SK-N-DZ (cell line): ENCODE measurements around the gene GZMM.

ENCODE experiments used
- DNase-seq: peaks from one replicate; pipeline ENCODE4 v3.0.0-alpha.2; 2015; ENCODE audit warnings: low spot score

GZMM gene

GRCh38 chr19:533364-534058, 10.3 kb upstream of the GZMM start:
- no peak for DNase-seq

GRCh38 chr19:534088-534487, 9.8 kb upstream of the GZMM start:
- DNase-seq, result no peak

DNA sequence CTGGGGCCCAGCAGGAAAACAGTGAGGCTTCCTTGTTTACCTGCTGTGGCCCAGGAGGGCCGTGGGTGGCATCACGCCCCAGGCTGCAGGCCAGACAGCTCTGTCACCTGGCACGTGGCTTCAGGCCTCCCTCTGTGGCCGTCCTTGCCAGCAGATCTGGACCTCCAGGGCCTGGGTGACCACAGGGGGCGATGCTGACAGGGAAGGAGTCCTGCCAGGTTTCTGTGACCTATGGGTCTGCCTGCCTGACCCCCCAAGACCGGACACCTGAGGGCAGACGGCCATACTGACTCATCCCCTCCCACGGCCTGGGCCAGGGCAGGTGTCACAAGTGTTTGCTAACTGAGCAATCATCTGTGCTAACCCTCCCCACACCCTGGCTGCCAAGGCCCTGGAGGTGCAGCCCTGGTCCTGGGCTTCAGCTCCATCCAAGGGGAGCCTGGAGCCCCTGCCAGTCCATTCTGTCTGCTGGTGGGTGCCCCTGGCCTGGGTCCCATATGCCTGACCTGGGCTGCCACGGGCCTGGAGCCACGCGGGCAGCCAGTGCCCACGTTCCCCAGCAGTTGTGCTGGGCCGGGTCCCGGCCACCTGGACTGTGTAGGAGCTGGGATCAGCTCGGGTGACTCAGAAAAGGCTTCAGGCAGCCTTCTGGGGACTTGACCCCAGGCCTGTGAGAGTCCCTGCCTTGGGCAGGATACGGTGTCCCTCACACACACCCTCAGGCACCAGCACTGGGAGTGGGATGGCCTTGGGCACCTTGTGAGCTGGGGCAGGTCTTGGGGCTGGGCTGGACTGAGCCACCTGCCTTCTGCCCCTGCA, 8.6 kb upstream of the GZMM start:
- no peak for DNase-seq

DNA sequence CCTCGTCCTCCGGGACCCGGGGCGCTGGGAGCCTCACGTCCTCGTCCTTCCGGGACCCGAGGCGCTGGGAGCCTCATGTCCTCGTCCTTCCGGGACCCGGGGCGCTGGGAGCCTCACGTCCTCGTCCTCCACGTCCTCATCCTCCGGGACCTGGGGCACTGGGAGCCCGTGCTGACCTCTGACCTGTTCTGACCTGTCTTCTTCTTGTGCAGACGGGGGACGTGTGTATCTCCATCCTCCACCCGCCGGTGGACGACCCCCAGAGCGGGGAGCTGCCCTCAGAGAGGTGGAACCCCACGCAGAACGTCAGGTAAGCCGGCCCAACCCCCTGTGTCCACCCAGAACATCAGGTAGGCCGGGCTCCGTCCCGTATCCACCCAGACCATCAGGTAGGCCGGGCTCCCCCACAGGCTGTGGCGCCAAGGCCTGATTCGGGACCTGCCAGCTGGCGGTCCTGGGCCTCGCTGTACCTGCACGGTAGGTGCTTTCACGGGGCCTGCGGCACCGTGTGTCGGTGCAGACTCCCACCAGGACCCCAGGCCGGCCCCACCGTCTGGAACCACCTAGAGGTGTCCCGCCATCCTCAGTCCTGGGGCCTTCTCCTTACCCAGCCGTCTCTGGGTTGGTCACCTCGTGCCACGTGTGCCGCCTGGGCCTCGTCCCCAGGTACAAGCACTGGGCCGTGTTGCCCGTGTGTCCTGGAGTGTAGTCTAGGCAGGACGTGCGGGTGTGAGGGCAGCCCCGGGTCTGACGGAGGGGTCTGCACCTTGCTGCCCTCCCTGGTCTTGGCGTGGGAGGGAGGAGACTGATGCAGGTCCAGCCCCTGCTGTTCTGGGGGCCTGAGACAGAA, 7.6 kb upstream of the GZMM start:
- DNase-seq, result no peak

DNA sequence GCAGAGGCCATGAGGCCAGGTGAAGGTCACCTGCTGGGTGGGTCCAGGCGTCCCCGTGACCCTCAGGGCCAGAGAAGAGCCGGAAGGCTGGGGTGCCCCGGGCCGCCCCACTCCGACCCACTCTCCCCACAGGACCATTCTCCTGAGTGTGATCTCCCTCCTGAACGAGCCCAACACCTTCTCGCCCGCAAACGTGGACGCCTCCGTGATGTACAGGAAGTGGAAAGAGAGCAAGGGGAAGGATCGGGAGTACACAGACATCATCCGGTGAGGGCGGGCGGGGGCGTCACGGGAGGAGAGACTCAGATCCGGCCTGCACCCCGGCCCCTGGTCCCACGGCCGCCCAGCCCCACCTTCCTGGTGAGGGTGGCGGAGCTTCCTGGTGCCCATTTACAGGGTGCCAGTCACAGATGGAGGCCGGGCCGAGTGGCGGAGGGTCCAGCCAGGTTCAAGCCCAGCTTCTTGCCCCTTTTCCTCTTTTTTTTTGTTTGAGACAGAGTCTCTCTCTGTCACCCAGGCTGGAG, 6.9 kb upstream of the GZMM start:
- DNase-seq, result no peak

GRCh38 chr19:538641-539428, 5.0 kb upstream of the GZMM start:
- no peak for DNase-seq

DNA sequence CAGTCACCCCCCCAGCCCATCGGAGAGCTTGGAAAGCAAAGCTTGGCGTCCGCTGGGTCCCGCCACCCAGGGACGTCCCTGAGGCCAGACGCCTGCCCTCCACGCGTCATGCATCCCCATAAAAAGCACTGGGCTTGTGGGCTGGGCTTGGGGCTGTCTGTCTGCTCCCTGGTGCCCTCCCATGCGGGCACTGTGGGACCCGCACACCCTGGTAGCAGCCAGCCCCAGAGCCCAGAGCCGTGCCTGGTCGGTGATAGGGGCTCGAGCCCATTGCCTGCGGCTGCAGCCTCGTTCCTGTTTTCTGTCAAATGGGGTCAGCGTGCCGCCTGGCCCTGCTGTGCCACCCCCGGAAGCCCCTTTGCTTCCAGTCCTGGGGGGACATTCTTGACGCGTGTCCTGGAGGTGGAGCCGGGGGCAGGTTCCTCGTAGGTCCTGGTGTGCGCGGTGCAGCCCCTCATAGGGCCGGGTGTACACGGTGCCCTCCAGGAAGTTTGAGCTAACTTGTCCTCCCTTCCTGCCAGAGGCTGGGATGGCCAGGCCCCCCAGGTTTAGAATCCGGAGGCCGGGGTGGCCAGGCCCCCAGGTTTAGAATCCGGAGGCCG, 4.3 kb upstream of the GZMM start:
- DNase-seq, result no peak

- DNase-seq, result no peak
Observed at GRCh38 chr19:540867-541637, 2.8 kb upstream of the GZMM start.

DNA sequence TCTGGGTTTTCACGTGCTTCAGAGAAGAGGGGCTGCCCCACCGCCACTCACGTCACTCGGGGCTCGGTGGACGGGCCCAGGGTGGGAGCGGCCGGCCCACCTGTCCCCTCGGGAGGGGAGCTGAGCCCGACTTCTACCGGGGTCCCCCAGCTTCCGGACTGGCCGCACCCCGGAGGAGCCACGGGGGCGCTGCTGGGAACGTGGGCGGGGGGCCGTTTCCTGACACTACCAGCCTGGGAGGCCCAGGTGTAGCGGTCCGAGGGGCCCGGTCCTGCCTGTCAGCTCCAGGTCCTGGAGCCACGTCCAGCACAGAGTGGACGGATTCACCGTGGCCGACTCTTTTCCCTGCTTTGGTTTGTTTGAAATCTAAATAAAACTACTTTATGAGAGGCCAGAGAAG, 2.2 kb upstream of the GZMM start:
- DNase-seq, result no peak

DNA sequence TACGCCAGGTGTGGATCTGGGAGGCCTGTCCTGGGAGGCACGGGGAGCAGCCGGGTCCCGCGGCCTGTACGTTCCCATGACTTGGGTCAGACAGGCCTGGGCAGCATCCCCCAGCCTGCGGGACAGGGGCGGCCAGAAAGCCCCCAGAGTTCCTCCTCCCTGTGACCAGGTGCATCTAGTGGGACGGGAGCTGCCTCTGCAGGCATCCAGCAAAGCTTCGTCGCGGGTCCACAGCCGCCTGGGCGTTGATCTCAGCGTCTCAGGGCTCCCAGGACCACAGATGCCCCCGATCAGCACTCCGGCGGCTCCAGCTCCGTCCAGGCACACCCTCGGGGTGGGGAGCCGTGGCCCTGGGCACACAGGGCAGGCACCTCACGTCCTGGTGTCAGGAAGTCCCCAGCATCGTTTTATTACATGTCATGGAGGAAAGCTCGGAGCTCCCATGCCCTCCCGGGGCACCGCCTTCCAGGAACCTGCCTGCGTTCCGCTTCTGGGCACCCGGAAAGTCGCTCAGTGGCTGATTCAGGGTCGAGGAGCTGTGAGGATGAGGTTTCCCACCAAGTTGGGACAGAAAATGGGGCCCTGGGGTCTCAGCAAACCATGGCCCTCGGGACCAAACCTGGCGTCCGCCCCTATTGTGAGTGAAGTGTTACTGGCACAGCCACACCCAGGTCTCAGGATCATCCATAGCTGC, 1.5 kb upstream of the GZMM start:
- DNase-seq, result no peak

GRCh38 chr19:547117-547516, 3.3 kb downstream of the GZMM start:
- no peak for DNase-seq

DNA sequence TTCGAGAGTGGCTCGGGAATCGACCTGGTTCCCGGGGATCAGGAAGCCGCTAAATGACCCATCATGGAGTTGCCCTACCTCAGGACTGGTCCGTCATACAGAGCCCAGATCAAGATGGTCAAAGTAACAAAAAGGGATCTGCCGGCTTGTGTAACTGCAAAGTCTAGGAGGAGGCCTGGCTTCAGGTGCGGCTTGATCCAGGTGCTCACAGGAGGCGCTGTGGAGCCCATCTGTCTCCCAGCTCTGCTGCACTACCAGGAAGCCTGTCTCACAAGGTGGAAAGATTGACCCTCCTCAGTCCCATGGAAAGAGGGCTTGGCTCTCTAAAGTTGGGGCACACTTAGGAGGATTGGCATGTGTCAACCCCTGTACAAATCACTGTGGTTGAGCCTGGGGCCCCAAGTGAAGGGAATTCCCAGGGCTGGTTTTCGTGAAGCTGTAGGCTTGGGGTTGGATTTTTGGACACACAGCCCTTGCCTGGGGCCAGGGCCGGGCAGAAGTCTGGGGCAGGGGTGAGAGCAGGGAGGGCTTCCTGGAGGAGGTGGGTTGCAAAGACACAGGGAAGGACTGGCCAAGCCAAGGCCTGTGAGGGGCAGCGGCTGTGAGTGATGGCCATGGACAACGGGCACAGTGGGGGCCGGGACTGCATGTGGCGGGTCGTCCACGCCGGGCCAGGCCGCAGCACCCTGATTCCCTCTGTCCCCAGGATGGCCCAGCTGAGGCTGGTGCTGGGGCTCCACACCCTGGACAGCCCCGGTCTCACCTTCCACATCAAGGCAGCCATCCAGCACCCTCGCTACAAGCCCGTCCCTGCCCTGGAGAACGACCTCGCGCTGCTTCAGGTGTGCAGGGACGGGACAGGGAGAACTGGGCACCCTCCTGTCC, 4.2 kb downstream of the GZMM start:
- no peak for DNase-seq

GRCh38 chr19:548886-549830, 5.3 kb downstream of the GZMM start:
- DNase-seq, result no peak

- DNase-seq, result no peak
Observed at GRCh38 chr19:554817-555216, 11.0 kb downstream of the GZMM start.

DNA sequence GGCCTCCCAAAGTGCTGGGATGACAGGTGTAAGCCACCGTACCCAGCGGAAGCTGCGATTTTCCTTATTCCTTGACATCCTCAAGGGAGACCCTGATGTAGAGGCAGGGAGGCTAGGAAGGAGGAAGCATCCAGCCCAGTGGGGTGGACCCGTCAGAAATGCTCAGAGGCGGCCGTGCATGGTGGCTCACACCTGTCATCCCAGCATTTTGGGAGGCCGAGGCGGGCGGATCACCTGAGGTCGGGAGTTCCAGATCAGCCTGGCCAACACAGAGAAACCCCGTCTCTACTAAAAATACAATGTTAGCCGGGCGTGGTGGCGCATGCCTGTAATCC, 11.6 kb downstream of the GZMM start:
- no peak for DNase-seq

DNA sequence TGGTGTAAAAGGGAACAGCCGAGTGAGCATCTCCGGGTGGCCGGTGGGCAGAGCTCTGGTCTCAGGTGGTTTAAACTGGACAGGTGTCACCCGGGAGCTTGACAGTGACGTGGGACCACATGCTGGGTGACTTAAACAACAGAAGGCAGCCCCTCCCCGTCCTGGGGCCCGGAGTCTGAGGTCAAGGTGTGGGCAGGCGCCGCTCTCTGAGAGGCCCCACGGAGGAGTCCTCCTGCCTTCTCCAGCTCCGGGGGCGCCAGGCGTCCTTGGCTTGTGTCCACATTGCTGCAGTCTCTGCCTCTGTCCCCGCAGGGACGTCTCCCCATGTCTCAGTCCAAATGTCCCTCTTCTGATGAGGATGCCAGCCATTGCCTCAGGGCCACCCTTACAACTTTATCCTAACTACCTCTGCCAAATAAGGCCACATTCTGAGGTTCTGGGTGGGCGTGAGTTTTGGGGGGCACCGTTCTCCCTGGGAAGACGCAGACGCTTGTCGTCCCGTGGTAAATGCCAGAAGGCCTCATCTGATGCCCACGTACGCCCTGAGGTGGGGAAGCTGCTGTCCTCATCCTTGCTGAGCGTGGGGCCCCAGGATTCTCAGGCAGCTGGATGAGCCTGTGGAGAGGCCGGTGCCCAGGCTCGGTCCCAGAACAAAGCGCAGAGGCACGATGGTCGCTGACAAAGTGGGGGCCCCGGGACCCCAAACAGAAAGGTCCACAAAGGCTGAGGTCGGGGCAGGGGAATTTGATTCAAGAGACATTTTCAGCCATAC, 12.9 kb downstream of the GZMM start:
- no peak for DNase-seq
